ENCODE results near the gene SOCS1. TPM values are rescaled to one million over a fixed set of nuclear protein-coding genes. Genes with fewer than 3 reads are reported as not detected.
A peak's percentile ranks its signal among the peaks of the same experiment; 100 is the strongest.

SOCS1 gene
- total RNA-seq, 2 experiments from 2014 or later = 23.4 to 47.1 TPM

DNA sequence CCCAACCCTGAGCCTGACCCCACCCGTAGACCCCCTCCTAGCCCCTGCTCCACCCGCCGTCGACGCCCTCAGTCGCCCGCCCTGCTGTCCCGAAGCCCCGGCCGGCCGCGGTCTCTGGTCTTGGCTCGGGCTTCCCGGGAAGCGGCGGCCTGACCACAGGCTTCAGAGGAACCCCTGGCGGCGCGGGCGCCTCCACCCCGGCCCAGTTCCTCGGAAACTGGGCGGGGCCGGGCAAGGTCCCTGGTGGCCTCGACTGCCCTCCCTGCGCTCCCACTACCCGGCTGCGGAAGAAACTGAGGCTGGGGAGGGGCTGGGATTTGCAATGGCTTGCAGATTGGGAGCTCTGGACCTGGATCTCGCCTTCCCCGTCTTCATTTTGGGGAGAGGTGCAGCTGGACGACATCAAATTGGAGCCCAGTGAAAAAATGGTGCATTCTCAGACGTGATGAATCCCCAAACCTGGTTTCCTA, 692 bp upstream of the SOCS1 start:
- no peaks in the 10 kb centered on the region for H3K9me3 ChIP-seq (ENCODE audit: low read length)
- H3K27ac ChIP-seq (ENCODE audit: low read depth, low read length, poor library complexity, severe bottlenecking) = peak overlapping the region; percentile 56
- TF ChIP-seq EZH2phosphoT487 (IDR thresholded peaks at IDR 0.05; ENCODE audit: borderline replicate concordance, low read depth, low read length) (no peak), CTCF (conservative IDR thresholded peaks at IDR 0.05; ENCODE audit: low read length) (no peak)
- TSS peak; percentile 67 for BruUV-seq (replicated peaks)
- H3K36me3 ChIP-seq (ENCODE audit: insufficient read depth, low read length) = peaks cover 40% of the 10 kb centered on the region
- H3K9me2 ChIP-seq (ENCODE audit: insufficient read depth, low read length) = no peaks in the 10 kb centered on the region
- H2AFZ ChIP-seq (ENCODE audit: low read length) = no peak overlapping the region
- peaks cover 52% of the 10 kb centered on the region for H3K4me1 ChIP-seq (ENCODE audit: insufficient read depth, low read length, poor library complexity, severe bottlenecking)
- intact Hi-C loops (cut with micrococcal nuclease; ENCODE audit: unreplicated experiment) = loop anchor here (1.0 to 2.0 kb wide), 5 partner anchors 38 to 284 kb away; partner anchors contain the start of gene RMI2
- peak overlapping the region; percentile 95 for H3K4me3 ChIP-seq (ENCODE audit: low read depth, low read length, poor library complexity, severe bottlenecking)
- H3K79me2 ChIP-seq (ENCODE audit: insufficient read depth, low read depth, low read length) = peaks cover 34% of the 10 kb centered on the region
- no peak for DNase-seq (ENCODE audit: low spot score)
- ChIA-PET POLR2A (interaction anchor here (0.6 to 3.2 kb wide), 11 partner anchors 14 to 307 kb away, joined by 3 to 20 read pairs (median 6); no protein-coding TSS in a partner anchor), CTCF (ENCODE audit: unreplicated experiment) (interaction anchor here (0.5 kb wide), 1 partner anchor 76 kb away, joined by 8 read pairs; no protein-coding TSS in a partner anchor)
- peak overlapping the region; percentile 79 for H3K4me2 ChIP-seq (ENCODE audit: low read length)
- peaks cover 25% of the 10 kb centered on the region for H4K20me1 ChIP-seq (ENCODE audit: insufficient read depth, low read length)

GRCh38 chr16:11254913-11255736, 879 bp downstream of the SOCS1 start:
- intact Hi-C loops (cut with micrococcal nuclease; ENCODE audit: unreplicated experiment) = loop anchor here (1.0 to 5.0 kb wide), 4 partner anchors 56 to 291 kb away; no protein-coding TSS in a partner anchor
- Histone ChIP-seq H3K9me3 (ENCODE audit: low read length) (no peaks in the 10 kb centered on the region), H3K36me3 (ENCODE audit: insufficient read depth, low read length) (peaks cover 46% of the 10 kb centered on the region), H3K4me3 (ENCODE audit: low read depth, low read length, poor library complexity, severe bottlenecking) (peak overlapping the region; percentile 95), H3K4me1 (ENCODE audit: insufficient read depth, low read length, poor library complexity, severe bottlenecking) (peaks cover 53% of the 10 kb centered on the region), H3K79me2 (ENCODE audit: insufficient read depth, low read depth, low read length) (peaks cover 34% of the 10 kb centered on the region), H3K9me2 (ENCODE audit: insufficient read depth, low read length) (no peaks in the 10 kb centered on the region), H4K20me1 (ENCODE audit: insufficient read depth, low read length) (peaks cover 25% of the 10 kb centered on the region), H3K4me2 (ENCODE audit: low read length) (peak overlapping the region; percentile 95), H3K27ac (ENCODE audit: low read depth, low read length, poor library complexity, severe bottlenecking) (peak overlapping the region; percentile 61), H2AFZ (ENCODE audit: low read length) (no peak overlapping the region)
- POLR2A ChIA-PET = interaction anchor here (0.6 to 3.2 kb wide), 21 partner anchors 30 to 713 kb away, joined by 3 to 20 read pairs (median 4); no protein-coding TSS in a partner anchor
- TF ChIP-seq CTCF (conservative IDR thresholded peaks at IDR 0.05; ENCODE audit: low read length) = no peak
- no peak for TF ChIP-seq EZH2phosphoT487 (IDR thresholded peaks at IDR 0.05; ENCODE audit: borderline replicate concordance, low read depth, low read length)
- peak; percentile 85 for DNase-seq (ENCODE audit: low spot score)
- no TSS peak for BruUV-seq (replicated peaks)
- CTCF ChIA-PET (ENCODE audit: unreplicated experiment) = interaction anchor here (0.6 to 2.0 kb wide), 13 partner anchors 19 to 263 kb away, joined by 3 to 19 read pairs (median 4); no protein-coding TSS in a partner anchor

Measured in OCI-LY7 (cell line).